Amniotic epithelial cell (primary cell): ENCODE measurements around the gene PPP1R14C.
A peak's percentile ranks its signal among the peaks of the same experiment; 100 is the strongest.
"Not testable (repeated sequence)": the region's sequence is repeated elsewhere in the genome, so short reads cannot be mapped to it uniquely, and the experiment has no call there.

ENCODE experiments used
- DNase-seq: peaks from one replicate; pipeline ENCODE4 v3.0.0-alpha.2; 2010; ENCODE audit warnings: low read depth

PPP1R14C gene

GRCh38 chr6:150220634-150221551 lies 78.0 kb downstream of the PPP1R14C start:
- DNase-seq, result no peak

- no peak for DNase-seq
Measured at GRCh38 chr6:150224820-150225219, 82.0 kb downstream of the PPP1R14C start.

- no peak for DNase-seq
Measured at GRCh38 chr6:150227281-150227680, 84.4 kb downstream of the PPP1R14C start.

GRCh38 chr6:150228072-150228733 lies 85.4 kb downstream of the PPP1R14C start:
- no peak for DNase-seq

- no peak for DNase-seq
Measured at GRCh38 chr6:150229436-150230163, 86.8 kb downstream of the PPP1R14C start.

- no peak for DNase-seq
Measured at GRCh38 chr6:150230164-150230561, 87.3 kb downstream of the PPP1R14C start.

- DNase-seq, result no peak
Measured at GRCh38 chr6:150230832-150231524, 88.1 kb downstream of the PPP1R14C start.

GRCh38 chr6:150231525-150231850 lies 88.6 kb downstream of the PPP1R14C start:
- DNase-seq, result no peak

GRCh38 chr6:150233843-150234269 lies 91.0 kb downstream of the PPP1R14C start:
- DNase-seq, result no peak

GRCh38 chr6:150235218-150235617 lies 92.4 kb downstream of the PPP1R14C start:
- no peak for DNase-seq

GRCh38 chr6:150236114-150236513 lies 93.3 kb downstream of the PPP1R14C start:
- DNase-seq, result no peak

GRCh38 chr6:150236544-150236943 lies 93.7 kb downstream of the PPP1R14C start:
- DNase-seq, result no peak

- no peak for DNase-seq
Measured at GRCh38 chr6:150237626-150238025, 94.8 kb downstream of the PPP1R14C start.

- no peak for DNase-seq
Measured at GRCh38 chr6:150238336-150238741, 95.5 kb downstream of the PPP1R14C start.

GRCh38 chr6:150238846-150239407 lies 96.1 kb downstream of the PPP1R14C start:
- DNase-seq, result no peak

GRCh38 chr6:150241756-150242155 lies 98.9 kb downstream of the PPP1R14C start:
- DNase-seq, result not testable (repeated sequence)

GRCh38 chr6:150243620-150244314 lies 100.9 kb downstream of the PPP1R14C start:
- DNase-seq, result peak; percentile 40

- peak; percentile 27 for DNase-seq
Measured at GRCh38 chr6:150245148-150245935, 102.5 kb downstream of the PPP1R14C start.

GRCh38 chr6:150247803-150248202 lies 105.0 kb downstream of the PPP1R14C start:
- no peak for DNase-seq

- no peak for DNase-seq
Measured at GRCh38 chr6:150248300-150248699, 105.5 kb downstream of the PPP1R14C start.
